K562 (cell line): ENCODE measurements around the gene CPTP. TPM values are rescaled to one million over a fixed set of nuclear protein-coding genes. Genes with fewer than 3 reads are reported as not detected.

ENCODE experiments used
- ATAC-seq: fragments of 200-7000 bp; cut with Tn5 transposase; 3 replicates; pipeline ENCODE4 v1.9.1; 2020; ENCODE audit warnings: moderate library complexity
- BruUV-seq: library from RNA; stranded (reverse); fragments of 400-500 nt; replicated peaks from 2 replicates; lab custom pipeline; 2021; lab: Mats Ljungman, UMichigan
- CTCF ChIA-PET: fragments of 300-600 bp; formaldehyde crosslinking; extraction: SDS; loops from one replicate; lab custom pipeline; 2021; ENCODE audit warnings: low intra/inter-chr PET ratio; lab: Yijun Ruan, JAX
- POLR2A ChIA-PET: fragments of 300-600, 350-650 bp; sonication (Branson Sonifier 250); formaldehyde crosslinking; extraction: SDS; loops from one replicate; lab custom pipeline; 2021; ENCODE audit warnings: antibody characterized with exemption, inconsistent platforms; lab: Yijun Ruan, JAX
- DNase-seq, 4 experiments: peaks; one replicate each; pipeline versions ENCODE4 v3.0.0 to v3.0.0-alpha.2; 2011 to 2018; ENCODE audit warnings: low spot score in 3 of 4, mixed read lengths in 3 of 4; ENCODE audit errors: extremely low read depth in 1 of 4
- FAIRE-seq: peaks from 2 replicates; lab custom pipeline; 2011; peaks lifted over from hg19 to GRCh38; lab: Jason Lieb, UNC
- H2AFZ ChIP-seq: 2 replicates; pipeline ENCODE4 v1.6.0; 2011; ENCODE audit warnings: low read depth, low read length, control low read depth, inconsistent platforms
- H3K27ac ChIP-seq: fragments of 200-600 bp; 3 replicates; pipeline ENCODE4 v1.8.0; 2011; ENCODE audit warnings: low read depth, mild to moderate bottlenecking, control low read depth, inconsistent platforms, low read length, moderate library complexity, mixed read lengths; ENCODE audit errors: extremely low read depth
- H3K27me3 ChIP-seq, 2 experiments: fragments of 300-600 bp in 1 of 2; 2 replicates in 1 of 2; 3 replicates in 1 of 2; pipeline versions ENCODE4 v1.6.0 to v1.8.0; 2011; ENCODE audit warnings: inconsistent platforms in 2 of 2, low read length in 2 of 2, mild to moderate bottlenecking in 1 of 2, mixed read lengths in 1 of 2, moderate library complexity in 1 of 2; ENCODE audit not compliant: control insufficient read depth in 2 of 2, insufficient read depth in 2 of 2
- H3K36me3 ChIP-seq: fragments of 300-600 bp; 3 replicates; pipeline ENCODE4 v1.8.0; 2011; ENCODE audit warnings: mild to moderate bottlenecking, low read length, inconsistent platforms; ENCODE audit not compliant: control insufficient read depth, insufficient read depth
- H3K4me1 ChIP-seq, 2 experiments: fragments of 200-600 bp in 1 of 2; replicated peaks in 1 of 2; 2 replicates in 1 of 2; 3 replicates in 1 of 2; pipeline versions ENCODE4 v1.5.1 to v1.8.0; 2011; ENCODE audit warnings: inconsistent platforms in 2 of 2, low read length in 2 of 2, mild to moderate bottlenecking in 1 of 2, mixed read lengths in 1 of 2, moderate library complexity in 1 of 2; ENCODE audit not compliant: control insufficient read depth in 2 of 2, insufficient read depth in 2 of 2
- H3K4me2 ChIP-seq: 2 replicates; pipeline ENCODE4 v1.6.1; 2011; ENCODE audit warnings: low read length, control low read depth, inconsistent platforms, mixed read lengths; ENCODE audit not compliant: insufficient read depth
- H3K4me3 ChIP-seq: fragments of 200-600 bp; sonication (generic), shearing (Covaris generic); 2 replicates; pipeline ENCODE4 v1.5.1; 2016; ENCODE audit warnings: control low read depth, inconsistent platforms
- H3K79me2 ChIP-seq: fragments of 200-600 bp; 3 replicates; pipeline ENCODE4 v1.8.0; 2011; ENCODE audit warnings: low read length, inconsistent platforms; ENCODE audit not compliant: control insufficient read depth, insufficient read depth
- H3K9ac ChIP-seq, 2 experiments: 2 replicates each; pipeline versions ENCODE4 v1.6.0 to v1.6.1; 2011; ENCODE audit warnings: low read depth in 2 of 2, low read length in 2 of 2, control low read depth in 1 of 2, inconsistent platforms in 1 of 2, mild to moderate bottlenecking in 1 of 2, mixed read lengths in 1 of 2; ENCODE audit not compliant: insufficient read depth in 1 of 2
- H3K9me1 ChIP-seq: one replicate; pipeline ENCODE4 v1.6.0; 2011; ENCODE audit warnings: inconsistent platforms, mild to moderate bottlenecking, low read length, moderate library complexity; ENCODE audit not compliant: control insufficient read depth, insufficient read depth
- H3K9me3 ChIP-seq: replicated peaks from 2 replicates; pipeline ENCODE4 v1.5.1; 2011; ENCODE audit warnings: low read depth, low read length, inconsistent platforms; ENCODE audit not compliant: control insufficient read depth, insufficient read depth
- H4K20me1 ChIP-seq: replicated peaks from 2 replicates; pipeline ENCODE4 v1.6.1; 2011; ENCODE audit warnings: low read length, inconsistent platforms, mixed read lengths; ENCODE audit not compliant: control insufficient read depth, insufficient read depth
- CTCFL ChIP-seq: IDR thresholded peaks from 2 replicates; pipeline ENCODE4 v1.6.1; 2011; ENCODE audit warnings: borderline replicate concordance, low read depth, mild to moderate bottlenecking, moderate library complexity, low read length; ENCODE audit not compliant: insufficient read depth, poor library complexity, severe bottlenecking
- DLX4 ChIP-seq: fragments of 250-450 bp; sonication (Bioruptor Pico); IDR thresholded peaks from 2 replicates; pipeline ENCODE4 v1.6.1; 2021; ENCODE audit warnings: mild to moderate bottlenecking
- ETS1 ChIP-seq: conservative IDR thresholded peaks from 2 replicates; pipeline ENCODE4 v1.6.1; 2011; ENCODE audit warnings: low read depth, mild to moderate bottlenecking, low read length; ENCODE audit not compliant: control insufficient read depth
- GABPB2 ChIP-seq: fragments of 250-450 bp; sonication (Bioruptor Pico); conservative IDR thresholded peaks from 2 replicates; pipeline ENCODE4 v1.5.1; 2021; ENCODE audit warnings: mild to moderate bottlenecking
- HMGXB4 ChIP-seq: sonication (generic); formaldehyde crosslinking; IDR thresholded peaks from 2 replicates; pipeline ENCODE4 v1.8.1; 2023; ENCODE audit warnings: mild to moderate bottlenecking, missing genetic modification reagents
- HNRNPL ChIP-seq: fragments of 200-400 bp; formaldehyde crosslinking; IDR thresholded peaks from 2 replicates; pipeline ENCODE4 v1.6.1; 2017; ENCODE audit warnings: low read depth, mild to moderate bottlenecking, low read length
- KHSRP ChIP-seq: fragments of 450-650 bp; IDR thresholded peaks from 2 replicates; pipeline ENCODE4 v1.6.1; 2017
- MCM7 ChIP-seq, 2 experiments: fragments of 450-650 bp; IDR thresholded peaks; 2 replicates each; pipeline ENCODE4 v1.6.1; 2016 to 2018
- NCOR1 ChIP-seq: fragments of 450-650 bp; IDR thresholded peaks from 2 replicates; pipeline ENCODE4 v1.6.1; 2016; ENCODE audit warnings: mild to moderate bottlenecking, moderate library complexity
- NELFE ChIP-seq: IDR thresholded peaks from 2 replicates; pipeline ENCODE4 v1.6.1; 2011; ENCODE audit warnings: mild to moderate bottlenecking; ENCODE audit not compliant: insufficient read depth, insufficient read length
- RBM15 ChIP-seq: fragments of 200-400 bp; formaldehyde crosslinking; IDR thresholded peaks from 2 replicates; pipeline ENCODE4 v1.6.1; 2018; ENCODE audit warnings: mild to moderate bottlenecking, low read length, moderate library complexity; ENCODE audit not compliant: insufficient read depth
- SMAD3 ChIP-seq: fragments of 450-650 bp; formaldehyde crosslinking; conservative IDR thresholded peaks from 2 replicates; pipeline ENCODE4 v1.4.0; 2020; ENCODE audit warnings: mild to moderate bottlenecking
- TRIM28 ChIP-seq: fragments of 450-650 bp; IDR thresholded peaks from 2 replicates; pipeline ENCODE4 v1.6.1; 2017
- YY1 ChIP-seq, 3 experiments: IDR thresholded peaks; 2 replicates each; pipeline ENCODE4 v1.6.1; 2011; ENCODE audit warnings: low read length in 2 of 3, mild to moderate bottlenecking in 2 of 3, moderate library complexity in 2 of 3, borderline replicate concordance in 1 of 3, control low read depth in 1 of 3, low read depth in 1 of 3; ENCODE audit not compliant: insufficient read depth in 3 of 3, insufficient replicate concordance in 2 of 3, control insufficient read depth in 1 of 3, insufficient read length in 1 of 3; ENCODE audit errors: extremely low read depth in 1 of 3
- ZNF511 ChIP-seq: sonication (generic); formaldehyde crosslinking; IDR thresholded peaks from 2 replicates; pipeline ENCODE4 v1.8.0; 2022; ENCODE audit warnings: mild to moderate bottlenecking, missing genetic modification reagents
- ZNF696 ChIP-seq: fragments of 250-450 bp; sonication (Bioruptor Pico); conservative IDR thresholded peaks from 2 replicates; pipeline ENCODE4 v1.4.0; 2020; ENCODE audit warnings: mild to moderate bottlenecking, moderate library complexity
- ZZZ3 ChIP-seq: fragments of 450-650 bp; IDR thresholded peaks from 2 replicates; pipeline ENCODE4 v1.6.1; 2016; ENCODE audit warnings: antibody characterized with exemption, mild to moderate bottlenecking, moderate library complexity
- WGBS: fragments of 100-300 bp; shearing (Covaris generic); methylation state at CpG from one replicate; pipeline ENCODE4 v1.1.6; 2016; ENCODE audit warnings: low coverage, mixed read lengths; ENCODE audit not compliant: insufficient coverage; ENCODE audit errors: missing lambda C conversion rate; 5-methylcytosine and 5-hydroxymethylcytosine counted together
- in situ Hi-C: fragments of 300-500 bp; cut with MboI; formaldehyde crosslinking; loops from 4 replicates; pipeline ENCODE4 v1.15.0; 2018; ENCODE audit warnings: inconsistent platforms, mixed read lengths
- intact Hi-C: fragments of 100-400 bp; cut with micrococcal nuclease; formaldehyde crosslinking; loops from 2 replicates; pipeline ENCODE4 v1.14.2; 2022
- polyA plus RNA-seq, 8 experiments: library from polyadenylated mRNA; depleted of rRNA in 4 of 8; stranded (reverse) in 5 of 8; unstranded in 3 of 8; fragments of >200 nt; fragmentation: Nextera tagmentation in 2 of 8; fragmentation: Illumina TruSeq in 1 of 8; extraction: Ambion mirVana in 2 of 8; extraction: Trizol in 1 of 8; gene quantifications; 2 replicates each; pipeline versions ENCODE4 v1.2.1 to v1.2.3, GENCODE V29; 2011 to 2014; ENCODE audit warnings: inconsistent platforms in 1 of 8, missing spikeins in 1 of 8
- total RNA-seq, 7 experiments: library from RNA; depleted of rRNA in 6 of 7; stranded (reverse); fragments of >200 nt in 6 of 7; fragmentation: Illumina TruSeq in 2 of 7; extraction: Trizol in 2 of 7; gene quantifications; 2 replicates each; pipeline versions ENCODE4 v1.2.1 to v1.2.3, GENCODE V29; 2011 to 2021; ENCODE audit warnings: low replicate concordance in 1 of 7

The CPTP gene
- total and polyA plus RNA-seq, 9 of the 15 experiments (the other 6 are each of a cell fraction or from before 2014, with no cell fraction given): 0.11 to 25.8 (median 3.5) TPM

GRCh38 chr1:1283821-1284220 lies 40.8 kb upstream of the CPTP start:
- Histone ChIP-seq H3K27me3 (peaks cover 2 to 29% of the 10 kb centered on the region in 2 experiments; a peak in 3 of 5 replicates), H3K4me1 (peaks cover 0 to 69% of the 10 kb centered on the region in 2 experiments; a peak in 3 of 5 replicates), H3K9me3 (no peaks in the 10 kb centered on the region), H2AFZ (no peak overlapping the region), H3K9me1 (peaks cover 3% of the 10 kb centered on the region), H3K9ac (no peak overlapping the region), H3K27ac (no peak overlapping the region), H3K4me3 (no peak overlapping the region), H3K4me2 (no peak overlapping the region), H3K79me2 (no peaks in the 10 kb centered on the region), H3K36me3 (no peaks in the 10 kb centered on the region), H4K20me1 (peaks cover 3% of the 10 kb centered on the region; the same call in 1 of the 2 replicates)
- intact Hi-C loops (no loop called here), in situ Hi-C loops (no loop called here)
- BruUV-seq: no TSS peak
- FAIRE-seq: no peak
- DNase-seq: peak; percentile 56 to 82 (median 66)
- POLR2A ChIA-PET: no interaction called here
- WGBS: 0% methylated on average over 7 of the region's 9 CpGs
- CTCF ChIA-PET: no interaction called here
- peak; percentile 57 for ATAC-seq
- TF ChIP-seq RBM15 (no peak), TRIM28 (no peak), MCM7 (IDR thresholded peaks at IDR 0.05) (no peak), DLX4 (CRISPR knock-in tag) (no peak), GABPB2 (CRISPR knock-in tag) (no peak), ZNF696 (CRISPR knock-in tag) (no peak), YY1 (IDR thresholded peaks at IDR 0.05; ENCODE audit: borderline replicate concordance in 1 of 3, control insufficient read depth in 1 of 3, extremely low read depth in 1 of 3, insufficient read depth in 3 of 3, insufficient read length in 1 of 3, insufficient replicate concordance in 2 of 3, low read depth in 1 of 3, low read length in 2 of 3) (peak in 1 of 3 experiments; percentile 68), SMAD3 (CRISPR knock-in tag) (no peak), ZNF511 (CRISPR knock-in tag) (0 out of 2 replicates have a peak, but pooled peaks have one; percentile 4), ETS1 (no peak), HNRNPL (no peak), KHSRP (no peak), NELFE (no peak), NCOR1 (no peak), ZZZ3 (no peak), HMGXB4 (CRISPR knock-in tag) (no peak), CTCFL (peak; percentile 43)
